NAMALWA (cell line): Measurements from ENCODE around the gene SH3BP5L.
"Not testable (repeated sequence)": the region's sequence is repeated elsewhere in the genome, so short reads cannot be mapped to it uniquely, and the experiment has no call there.

Experiments
- DNase-seq: peaks from one replicate; pipeline ENCODE4 v3.0.0-alpha.2; 2015; ENCODE audit warnings: low spot score

Gene SH3BP5L

DNA sequence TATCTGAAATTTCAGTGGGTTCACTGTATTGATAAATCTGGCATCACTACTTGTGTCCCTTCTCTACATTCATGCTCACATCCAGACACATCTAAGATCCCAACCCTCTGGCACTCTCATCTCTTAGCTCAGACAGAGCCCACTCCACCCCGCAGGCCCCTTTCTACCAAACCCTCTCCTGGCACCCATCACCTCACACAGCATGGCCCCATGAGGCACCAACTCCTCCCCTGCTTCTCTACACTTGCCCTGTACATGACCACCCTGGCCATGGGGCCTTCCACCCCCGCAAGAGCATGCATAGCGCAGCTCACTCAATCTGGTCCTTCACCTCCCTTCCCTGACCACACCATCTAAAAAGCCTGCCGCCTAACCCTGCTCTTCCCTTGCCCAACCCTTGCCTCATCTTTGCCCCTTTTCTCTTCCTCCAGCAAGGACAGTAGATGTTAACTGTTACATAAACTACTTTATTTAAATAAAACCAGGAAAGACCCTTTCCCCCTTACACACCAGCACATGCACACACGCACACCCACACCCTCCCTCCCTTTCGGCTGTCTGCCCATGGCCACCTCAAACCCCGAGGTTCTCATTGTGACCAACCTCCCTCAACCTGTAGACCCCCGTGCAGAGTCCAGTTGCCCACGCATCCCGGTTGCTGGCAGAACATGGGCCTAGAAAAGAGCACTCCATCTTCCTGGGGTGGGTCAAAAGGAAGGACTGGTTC, 15.6 kb downstream of the SH3BP5L start:
- no peak for DNase-seq

DNA sequence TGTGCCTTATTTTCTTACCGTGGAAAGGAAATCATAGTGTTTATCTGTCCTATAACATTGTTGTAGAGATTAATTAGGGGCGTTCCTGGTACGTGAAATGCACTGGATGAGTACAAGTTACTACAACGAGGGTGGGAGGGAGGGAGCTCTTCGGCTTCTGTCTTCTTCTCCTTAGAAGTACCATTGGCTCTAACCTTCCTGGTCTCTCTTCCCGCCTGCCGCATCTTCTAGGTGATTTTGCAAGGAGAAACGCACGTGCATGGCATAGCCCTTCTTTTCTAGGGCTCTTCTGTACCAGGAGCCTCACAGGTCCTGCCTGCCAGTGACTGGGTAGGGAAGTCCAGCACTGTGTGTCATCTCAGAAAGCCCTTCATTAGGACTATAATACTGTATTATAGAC, 16.8 kb downstream of the SH3BP5L start:
- no peak for DNase-seq

DNA sequence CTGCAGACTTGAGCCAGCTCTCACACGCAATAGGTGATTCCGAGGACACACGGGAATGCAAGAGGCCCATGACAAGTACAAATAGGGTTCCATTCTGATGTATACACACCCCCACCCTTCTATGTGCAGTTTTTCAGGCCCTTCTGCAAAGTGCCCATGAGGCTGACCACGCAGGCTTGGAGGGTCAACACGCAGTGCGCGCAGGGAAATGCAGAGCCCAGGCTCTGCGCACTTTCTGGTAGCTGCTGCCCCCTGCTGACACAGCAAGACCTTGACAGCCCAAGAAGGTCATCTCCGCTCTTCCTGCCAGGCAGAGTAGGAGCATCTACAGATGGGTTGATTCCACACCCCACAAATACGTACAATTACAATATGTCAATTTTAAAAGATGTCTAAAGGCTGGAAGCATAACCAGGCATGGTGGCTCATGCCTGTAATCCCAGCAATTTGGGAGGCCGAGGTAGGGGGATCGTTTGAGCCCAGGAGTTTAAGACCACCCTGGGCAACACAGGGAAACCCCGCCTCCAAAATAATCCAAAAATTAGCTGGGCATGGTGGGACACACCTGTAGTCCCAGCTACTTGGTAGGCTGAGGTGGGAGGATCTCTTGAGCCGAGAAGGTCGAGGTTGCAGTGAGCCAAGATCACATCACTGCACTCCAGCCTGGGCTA, 18.5 kb downstream of the SH3BP5L start:
- DNase-seq, result peak; percentile 55

DNA sequence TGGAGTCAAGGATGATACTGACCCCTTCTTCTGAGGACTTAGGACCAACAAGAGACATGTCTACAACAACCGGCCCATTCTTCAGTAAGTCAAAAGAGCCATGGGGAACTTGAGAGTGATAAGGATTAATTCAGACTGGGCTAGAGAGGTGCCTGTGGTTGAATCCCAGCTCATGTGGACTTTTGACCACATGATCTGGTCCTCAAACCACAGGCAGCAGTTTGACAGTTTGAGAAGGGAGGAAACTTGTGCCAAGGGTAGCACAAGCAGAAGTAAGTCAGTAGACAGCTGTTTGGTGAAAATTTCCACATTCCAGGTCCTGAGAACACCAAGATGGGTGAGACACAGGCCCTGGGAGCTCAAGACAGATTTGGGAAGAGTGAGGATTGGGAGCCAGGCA, 19.8 kb downstream of the SH3BP5L start:
- DNase-seq, result no peak

DNA sequence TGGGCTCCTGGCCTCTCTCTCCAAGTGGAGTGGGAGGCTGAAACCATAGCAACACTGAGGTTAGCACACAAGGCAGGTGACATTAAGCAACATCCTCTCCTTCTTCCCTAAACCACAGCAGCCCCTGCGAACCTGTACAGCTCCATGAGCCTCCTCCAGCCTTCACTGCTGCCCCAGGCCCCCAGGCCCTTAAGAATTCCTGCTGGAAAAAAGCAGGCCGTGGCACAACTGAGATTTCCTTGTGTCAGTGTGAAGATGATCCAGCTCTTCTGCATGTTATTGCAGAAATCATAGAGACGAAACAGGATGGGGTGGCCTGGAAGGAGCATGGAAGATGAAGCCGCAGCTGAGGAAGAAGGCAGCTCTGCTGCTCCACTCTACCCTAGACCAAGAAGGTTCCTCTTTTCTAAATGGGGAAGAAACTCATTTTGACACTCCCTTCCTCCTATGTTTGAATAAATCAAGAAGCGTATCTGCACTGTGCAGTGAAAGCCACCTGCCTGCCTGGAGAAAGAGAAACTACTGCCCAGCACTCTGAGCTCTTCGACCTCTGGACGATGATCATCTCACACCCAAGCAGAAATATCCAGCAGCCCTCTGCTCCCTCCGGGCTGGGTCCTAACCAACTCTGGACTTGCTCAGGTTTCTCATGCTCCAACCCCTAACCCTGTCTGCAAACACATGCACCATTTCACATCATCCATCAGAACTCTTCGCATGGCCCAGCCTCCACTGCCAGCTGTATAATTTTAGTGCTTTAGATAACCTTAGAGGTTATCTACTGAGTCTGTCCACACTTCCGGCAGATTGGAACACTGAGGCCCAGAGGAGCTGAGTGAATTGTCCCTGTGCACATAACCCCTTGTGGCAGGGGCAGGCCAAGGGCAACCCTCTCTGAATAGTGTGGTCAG, 20.7 kb downstream of the SH3BP5L start:
- peak; percentile 85 for DNase-seq

DNA sequence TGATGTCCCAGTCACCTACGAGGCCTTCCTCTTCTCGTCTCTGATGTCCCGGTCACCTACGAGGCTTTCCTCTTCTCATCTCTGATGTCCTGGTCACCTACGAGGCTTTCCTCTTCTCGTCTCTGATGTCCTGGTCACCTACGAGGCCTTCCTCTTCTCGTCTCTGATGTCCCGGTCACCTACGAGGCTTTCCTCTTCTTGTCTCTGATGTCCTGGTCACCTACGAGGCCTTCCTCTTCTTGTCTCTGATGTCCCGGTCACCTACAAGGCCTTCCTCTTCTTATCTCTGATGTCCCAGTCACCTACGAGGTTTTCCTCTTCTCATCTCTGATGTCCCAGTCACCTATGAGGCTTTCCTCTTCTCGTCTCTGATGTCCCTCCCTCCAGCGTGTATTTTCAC, 22.2 kb downstream of the SH3BP5L start:
- DNase-seq, result not testable (repeated sequence)

DNA sequence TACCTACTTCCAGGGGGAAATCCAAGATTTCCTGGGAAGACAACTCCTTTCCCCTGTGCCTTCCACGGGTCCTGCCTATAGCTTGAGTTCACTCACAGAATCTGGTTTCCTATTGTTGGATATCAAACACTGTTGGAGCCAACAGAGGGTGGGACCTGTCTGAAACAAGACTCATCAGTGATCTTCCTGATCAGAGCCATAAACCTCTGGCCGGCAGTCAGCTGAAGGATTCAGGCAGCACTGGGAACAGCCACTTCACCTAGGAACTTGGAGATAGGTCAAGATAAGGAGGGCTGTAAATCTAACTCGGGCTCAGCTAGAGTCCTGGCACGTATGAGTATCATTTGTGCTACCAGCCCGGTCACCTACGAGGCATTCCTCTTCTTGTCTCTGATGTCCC, 23.3 kb downstream of the SH3BP5L start:
- DNase-seq, result no peak

DNA sequence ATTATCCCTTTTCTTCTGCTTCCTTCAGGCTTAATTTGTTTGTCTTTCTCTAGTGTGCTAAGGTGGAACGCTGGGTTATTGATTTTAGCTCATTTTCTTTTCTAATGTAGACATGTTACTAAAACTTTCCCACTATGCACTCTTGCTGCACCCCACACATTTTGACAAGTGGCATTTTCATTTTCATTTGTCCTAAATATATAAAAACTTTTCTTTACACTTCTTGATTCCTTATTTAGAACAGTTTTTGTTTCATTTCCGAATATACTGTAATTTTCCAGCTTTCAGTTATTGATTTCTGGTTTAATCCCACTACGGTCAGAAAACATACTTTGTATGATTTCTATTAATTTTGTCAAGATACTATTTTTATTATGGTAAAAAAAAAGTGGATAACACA, 25.3 kb downstream of the SH3BP5L start:
- no peak for DNase-seq

DNA sequence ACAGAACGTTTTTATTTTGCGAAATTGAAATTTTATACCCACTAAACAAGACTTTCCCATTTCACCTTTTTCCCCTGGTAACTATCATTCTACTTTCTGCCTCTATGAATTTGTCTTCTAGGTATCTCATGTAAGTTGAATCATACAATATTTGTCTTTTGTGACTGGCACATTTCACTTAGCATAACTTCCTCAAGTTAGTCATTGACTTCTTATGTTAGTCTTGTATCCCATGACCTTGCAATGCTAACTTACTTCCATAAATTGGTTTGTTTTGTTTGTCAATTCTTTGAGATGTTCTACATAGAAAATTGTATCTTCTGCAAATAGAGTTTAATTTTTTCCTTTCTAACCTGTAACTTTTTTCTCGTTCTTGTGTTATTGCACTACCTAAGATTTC, 26.9 kb downstream of the SH3BP5L start:
- DNase-seq, result no peak

DNA sequence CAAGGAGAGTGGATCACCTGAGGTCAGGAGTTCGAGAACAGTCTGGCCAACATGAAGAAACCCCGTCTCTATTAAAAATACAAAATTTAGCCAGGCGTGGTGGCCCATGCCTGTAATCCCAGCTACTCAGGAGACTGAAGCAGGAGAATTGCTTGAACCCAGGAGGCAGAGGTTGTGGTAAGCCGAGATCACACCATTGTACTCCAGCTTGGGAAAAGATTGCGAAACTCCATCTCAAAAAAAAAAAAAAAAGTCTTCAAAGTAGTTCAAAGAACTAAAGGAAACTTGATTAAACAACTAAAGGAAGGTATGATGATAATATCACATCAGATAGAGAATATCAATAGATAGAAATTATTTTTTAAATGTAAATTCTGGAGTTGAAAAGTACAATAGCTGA, 31.1 kb downstream of the SH3BP5L start:
- DNase-seq, result not testable (repeated sequence)

DNA sequence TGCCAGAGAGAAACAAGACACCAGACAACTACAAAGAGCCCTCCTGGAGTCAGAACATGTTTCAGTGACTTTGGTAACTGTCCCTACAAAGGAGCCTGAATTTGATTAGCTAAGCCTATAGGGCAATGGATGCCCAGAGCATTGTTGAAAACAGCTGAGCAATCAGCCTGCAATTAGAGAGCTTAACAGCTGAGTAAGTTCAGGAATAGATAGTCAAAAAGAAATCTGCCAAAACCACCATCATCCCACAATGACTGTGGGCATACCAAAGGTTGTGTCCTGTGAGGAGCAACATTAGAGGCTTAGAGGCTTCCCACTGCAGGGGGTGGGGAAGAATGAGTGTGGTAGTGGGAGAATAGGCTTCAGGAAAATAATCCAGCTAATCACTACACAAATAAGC, 32.1 kb downstream of the SH3BP5L start:
- no peak for DNase-seq

DNA sequence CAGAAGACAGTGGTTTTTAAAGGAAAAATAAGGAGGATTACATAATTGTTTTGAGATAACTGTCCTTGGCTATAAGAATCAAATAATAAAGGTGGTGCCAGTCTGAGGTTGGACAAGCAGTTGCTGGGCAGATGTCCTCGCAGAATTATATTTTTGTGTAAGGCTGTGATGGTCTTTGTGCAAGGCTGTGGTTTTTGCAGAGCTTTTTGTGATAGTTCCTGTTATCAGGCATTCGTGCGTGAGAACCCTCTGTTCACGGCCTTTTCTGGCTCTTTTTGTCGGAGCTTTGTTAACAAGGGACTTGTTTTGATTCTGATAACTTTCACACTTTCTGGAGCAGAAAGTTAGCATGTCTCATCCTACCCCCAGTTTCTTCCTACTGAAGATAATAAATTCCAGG, 33.4 kb downstream of the SH3BP5L start:
- DNase-seq, result no peak

DNA sequence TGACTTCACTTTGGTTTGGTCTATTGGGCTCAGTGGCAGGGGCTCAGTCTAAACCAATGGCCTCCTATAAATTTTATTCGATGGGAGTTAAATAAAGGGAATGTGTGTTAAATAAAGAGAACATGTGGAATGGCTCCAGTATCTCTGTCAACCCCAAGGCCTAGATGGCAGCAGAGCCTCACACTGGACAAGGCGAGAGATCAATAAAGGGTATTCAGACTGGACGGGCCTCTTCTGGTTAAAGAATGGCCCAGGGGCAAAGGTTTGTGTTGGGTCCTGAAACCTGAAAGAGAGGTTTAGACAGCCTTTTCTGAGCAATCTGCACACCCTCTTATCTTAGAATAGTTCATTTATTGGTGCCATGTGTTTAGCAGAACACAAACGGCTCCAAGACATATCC, 34.7 kb downstream of the SH3BP5L start:
- DNase-seq, result no peak

DNA sequence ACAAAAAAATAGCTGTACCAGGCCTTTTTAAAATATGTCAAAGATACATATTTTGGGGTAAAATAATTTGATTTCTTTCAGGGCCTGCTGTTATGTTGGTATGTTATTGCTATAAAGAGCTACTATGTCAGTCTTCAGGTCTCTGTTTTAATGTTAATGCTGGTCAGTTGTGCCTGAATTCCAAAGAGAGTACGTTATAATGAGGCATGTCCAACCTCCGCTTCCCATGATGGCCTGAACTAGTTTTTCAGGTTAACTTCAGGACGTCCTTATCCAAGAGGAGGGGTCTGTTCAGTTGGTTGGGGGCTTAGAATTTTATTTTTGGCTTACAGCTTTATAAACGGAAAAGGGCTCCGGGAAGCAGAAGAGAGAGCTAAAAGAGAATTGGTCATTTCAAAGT, 35.3 kb downstream of the SH3BP5L start:
- DNase-seq, result no peak

DNA sequence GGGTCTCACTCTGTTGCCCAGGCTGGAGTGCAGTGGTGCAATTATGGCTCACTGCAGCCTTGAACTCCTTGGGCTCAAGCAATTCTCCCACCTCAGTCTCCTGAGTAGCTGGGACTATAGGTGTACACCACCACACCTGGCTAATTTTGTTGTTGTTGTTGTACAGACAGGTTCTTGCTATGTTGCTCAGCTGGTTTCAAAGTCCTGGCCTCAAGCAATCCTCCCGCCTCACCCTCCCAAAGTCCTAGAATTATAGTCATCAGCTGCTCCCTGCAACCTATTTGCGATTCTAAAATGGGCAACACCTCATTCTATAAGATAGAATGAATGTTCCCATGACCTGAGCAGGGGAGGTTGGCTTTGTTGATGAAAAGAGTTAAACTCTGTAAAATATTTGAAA, 36.4 kb downstream of the SH3BP5L start:
- not testable (repeated sequence) for DNase-seq

DNA sequence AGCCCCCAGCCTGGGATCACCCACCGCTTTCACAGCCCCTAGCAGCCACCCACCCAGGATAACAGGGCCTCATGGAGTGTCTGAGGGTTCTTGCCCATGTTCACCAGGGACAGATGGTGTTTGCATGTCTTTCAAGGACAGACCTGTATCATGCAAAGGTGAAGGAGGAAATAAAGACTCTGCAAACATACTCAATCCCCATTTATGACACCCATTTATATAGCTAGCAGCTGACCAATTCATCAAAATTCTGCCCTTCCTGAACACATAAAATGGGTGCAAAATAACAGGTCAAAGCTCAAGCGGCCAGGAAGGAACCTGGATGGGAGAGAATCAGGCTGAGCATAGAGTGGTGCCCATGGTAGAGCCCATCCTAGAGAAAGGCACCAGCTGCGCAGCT, 37.4 kb downstream of the SH3BP5L start:
- no peak for DNase-seq

DNA sequence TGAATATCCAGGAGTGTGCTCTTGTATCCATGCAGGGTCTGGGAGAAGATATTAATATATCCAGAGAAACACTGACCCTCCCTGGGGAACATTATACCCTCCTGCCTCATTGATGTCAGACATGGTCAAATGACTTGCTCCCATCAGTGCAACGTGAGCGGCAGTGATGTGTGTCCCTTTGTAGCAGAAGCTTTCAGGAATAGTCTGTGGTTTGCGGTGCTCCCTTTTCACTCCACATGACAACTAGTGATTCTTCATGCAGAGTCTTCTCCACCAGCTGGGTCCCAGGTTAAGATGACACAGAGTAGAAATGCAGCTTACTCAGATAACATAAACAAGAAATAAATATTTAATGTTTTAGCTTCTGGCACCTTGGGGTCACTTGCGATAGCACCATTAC, 38.3 kb downstream of the SH3BP5L start:
- no peak for DNase-seq

DNA sequence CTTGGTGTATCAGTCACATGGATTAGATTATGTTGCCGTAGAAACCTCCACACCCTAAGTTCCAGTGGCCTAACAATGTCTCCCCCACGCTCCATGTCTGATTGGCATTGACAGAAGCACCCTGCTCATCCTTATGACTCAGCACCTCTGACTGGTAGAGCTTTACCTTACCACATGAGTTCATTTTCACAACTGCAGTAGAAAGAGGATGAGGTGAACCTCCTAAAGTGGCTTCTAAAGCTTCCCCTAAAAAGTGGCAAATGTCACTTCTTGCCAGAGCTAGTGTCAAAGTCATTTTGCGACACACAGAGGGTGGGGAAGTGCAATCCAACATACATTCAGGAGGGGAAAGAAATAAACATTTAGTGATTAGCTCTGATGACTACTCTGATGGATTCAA, 39.6 kb downstream of the SH3BP5L start:
- no peak for DNase-seq

DNA sequence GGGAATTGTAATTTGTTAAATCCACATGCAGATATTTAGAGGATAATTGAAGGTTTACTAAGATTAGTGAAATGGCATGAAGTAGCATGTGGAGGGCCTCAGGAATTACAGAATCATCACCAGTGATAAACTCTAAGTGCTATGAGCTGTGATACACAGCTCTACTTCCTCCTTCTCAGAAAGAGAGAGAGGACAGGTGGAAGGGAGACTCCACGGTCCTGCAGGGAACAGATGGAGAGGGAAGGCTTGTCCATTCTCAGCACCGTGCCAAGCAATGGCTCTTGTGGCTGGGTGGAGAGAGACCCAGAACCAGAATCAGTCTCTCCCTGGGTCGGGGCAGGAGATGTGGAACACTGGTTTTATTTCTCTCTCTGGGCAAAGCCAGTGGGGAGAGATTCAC, 42.3 kb downstream of the SH3BP5L start:
- no peak for DNase-seq

DNA sequence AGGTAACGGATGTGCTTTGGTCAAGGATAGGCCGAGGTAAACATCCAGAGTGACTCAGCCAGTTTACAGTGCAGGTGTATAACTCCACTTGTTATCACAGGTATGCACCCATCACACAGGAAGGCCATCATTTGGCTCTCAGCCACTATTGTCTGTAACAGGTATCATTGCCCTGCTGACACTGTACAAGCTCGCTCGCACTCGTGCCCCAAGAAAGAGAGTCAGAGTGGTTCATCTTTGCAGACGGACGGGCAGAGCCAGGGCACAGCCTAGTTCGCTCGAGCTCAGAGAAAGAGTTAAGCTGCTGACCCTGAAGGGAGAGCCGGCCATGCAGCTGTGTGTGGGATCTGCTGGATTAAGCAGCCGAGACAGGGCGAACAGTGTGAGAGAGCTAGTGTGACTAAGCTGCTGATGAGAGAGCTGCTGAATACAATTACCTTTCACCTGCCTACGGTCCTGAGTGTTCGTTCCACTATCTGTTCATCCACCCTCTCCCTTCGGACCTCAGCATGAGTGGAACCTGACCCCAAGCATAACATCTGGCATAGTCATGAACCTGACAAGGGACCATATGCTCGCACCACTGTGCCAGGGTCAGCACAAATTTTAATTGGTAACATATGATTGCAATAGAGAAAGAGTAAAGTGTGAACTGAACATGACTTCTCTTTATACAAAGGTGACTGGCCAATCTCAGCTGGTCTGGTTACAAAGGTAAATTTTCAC, 43.1 kb downstream of the SH3BP5L start:
- DNase-seq, result no peak

DNA sequence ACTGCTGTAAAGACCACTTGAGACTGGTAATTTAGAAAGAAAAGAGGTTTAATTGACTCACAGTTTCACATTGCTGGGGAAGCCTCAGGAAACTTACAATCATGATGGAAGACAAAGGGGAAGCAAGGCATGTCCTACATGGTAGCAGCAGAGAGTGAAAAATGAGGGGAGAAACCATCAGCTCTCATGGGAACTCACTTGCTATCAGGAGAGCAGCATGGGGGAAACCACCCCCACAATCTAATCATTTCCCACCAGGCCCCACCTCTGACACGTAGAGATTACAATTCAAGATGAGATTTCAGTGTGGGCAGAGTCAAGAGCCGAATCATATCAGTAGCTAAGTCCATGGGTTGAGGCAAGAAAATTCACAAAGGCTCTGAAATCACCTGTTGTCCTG, 46.4 kb downstream of the SH3BP5L start:
- no peak for DNase-seq

DNA sequence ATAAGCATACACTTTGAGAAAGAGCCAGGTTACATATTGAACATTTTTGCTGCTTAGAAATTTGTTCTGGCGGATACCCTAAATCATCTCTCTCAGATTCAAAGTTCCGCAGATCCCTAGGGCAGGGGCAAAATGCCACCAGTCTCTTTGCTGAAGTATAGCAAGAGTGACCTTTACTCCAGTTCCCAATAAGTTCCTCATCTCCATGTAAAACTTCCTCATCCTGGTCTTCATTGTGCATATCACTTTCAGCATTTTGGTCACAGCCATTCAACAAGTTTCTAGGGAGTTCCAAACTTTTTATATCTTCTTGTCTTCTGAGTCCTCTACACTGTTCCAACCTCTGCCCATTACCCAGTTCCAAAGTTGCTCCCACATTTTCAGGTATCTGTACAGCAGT, 46.8 kb downstream of the SH3BP5L start:
- no peak for DNase-seq
